Testis (tissue), 2 donors: ENCODE measurements around the gene CPLANE1.

ENCODE experiments used
- CTCF ChIP-seq, 3 experiments: fragments of 450-650 bp in 2 of 3; fragments of 200-600 bp in 1 of 3; sonication (generic) in 1 of 3; IDR thresholded peaks; one replicate each; pipeline ENCODE4 v1.5.1; 2016 to 2019; ENCODE audit warnings: antibody characterized with exemption in 3 of 3, mild to moderate bottlenecking in 2 of 3, moderate library complexity in 1 of 3
- POLR2A ChIP-seq: fragments of 450-650 bp; IDR thresholded peaks from one replicate; pipeline ENCODE4 v1.6.1; 2017; ENCODE audit warnings: antibody characterized with exemption, mild to moderate bottlenecking, moderate library complexity

GRCh38 chr5:37166197-37166596 lies 83.0 kb downstream of the CPLANE1 start:
- no peak for TF ChIP-seq POLR2A
- no peak for TF ChIP-seq CTCF (IDR thresholded peaks at IDR 0.05)
